Measurements from ENCODE around the gene NELL1. TPM values are rescaled to one million over a fixed set of nuclear protein-coding genes. Genes with fewer than 3 reads are reported as not detected.

Gene NELL1
- total RNA-seq, 1 experiment from 2014 or later, result 0.22 TPM

DNA sequence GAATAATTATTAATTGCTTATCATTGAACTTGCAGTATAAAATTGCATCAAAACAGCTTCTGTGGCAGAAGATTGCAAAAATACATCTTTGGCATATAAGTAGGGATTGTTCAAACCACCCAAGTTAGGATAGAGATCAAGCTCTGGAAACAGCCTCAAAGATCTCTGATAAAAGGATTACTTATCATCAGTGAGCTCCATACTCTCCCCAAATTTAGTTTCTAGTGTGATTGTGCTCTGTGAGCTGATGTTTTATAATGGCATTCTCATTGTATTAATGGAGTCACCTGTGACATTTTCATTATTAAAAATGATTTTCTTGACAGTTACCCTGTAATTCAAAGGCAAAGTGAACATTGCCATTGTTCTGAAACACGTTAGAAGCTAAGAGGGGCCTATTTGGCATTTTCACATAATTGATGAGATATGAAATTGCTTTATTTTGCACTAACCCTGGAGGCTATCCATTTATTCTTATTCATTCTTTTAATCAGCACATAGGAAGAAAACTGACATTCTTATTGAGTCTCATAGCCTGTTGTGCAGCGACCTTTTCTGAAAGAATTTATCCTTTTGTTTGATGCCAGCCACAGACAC, 897.2 kb downstream of the NELL1 start:
- H3K27me3 Mint-ChIP-seq (ENCODE audit: low read depth), result no peaks in the 10 kb centered on the region
- Histone ChIP-seq H3K79me1 (ENCODE audit: insufficient read depth, low read depth, low read length, poor library complexity, severe bottlenecking) (no peaks in the 10 kb centered on the region), H3K23ac (ENCODE audit: insufficient read length, low read depth, low read length) (no peak overlapping the region), H2BK15ac (ENCODE audit: low read depth, low read length) (no peak overlapping the region), H3K4me1 (ENCODE audit: insufficient read depth, low read length) (no peaks in the 10 kb centered on the region), H2BK12ac (ENCODE audit: insufficient read length, low read depth, low read length) (no peak overlapping the region), H2BK5ac (ENCODE audit: insufficient read length, low read length) (no peak overlapping the region), H3K4me2 (ENCODE audit: insufficient read depth, insufficient read length, low read length) (no peak overlapping the region), H3K18ac (ENCODE audit: insufficient read length, low read depth, low read length) (no peak overlapping the region), H4K8ac (replicated peaks; ENCODE audit: insufficient read length, low read depth, low read length) (no peak overlapping the region), H3K79me2 (ENCODE audit: insufficient read depth, low read length) (no peaks in the 10 kb centered on the region), H3K14ac (ENCODE audit: insufficient read depth, low read length) (no peak overlapping the region), H3K27me3 (ENCODE audit: insufficient read depth, low read length) (no peaks in the 10 kb centered on the region), H3K4ac (ENCODE audit: low read depth, low read length) (no peak overlapping the region), H4K91ac (ENCODE audit: insufficient read length, low read depth, low read length) (no peak overlapping the region), H3T11ph (ENCODE audit: low read length) (no peak overlapping the region), H4K20me1 (ENCODE audit: control insufficient read depth, insufficient read depth, insufficient read length) (no peaks in the 10 kb centered on the region), H2AK5ac (ENCODE audit: insufficient read length, low read length) (no peak overlapping the region), H3K9me3 (ENCODE audit: control insufficient read depth, low read depth, low read length) (no peaks in the 10 kb centered on the region), H3K56ac (ENCODE audit: insufficient read length, low read depth, low read length) (no peak overlapping the region), H3K27ac (ENCODE audit: insufficient read length, low read depth, low read length) (no peak overlapping the region), H2BK120ac (ENCODE audit: low read depth, low read length, poor library complexity, severe bottlenecking) (no peak overlapping the region), H3K9ac (ENCODE audit: extremely low read depth, insufficient read length, low read length) (no peak overlapping the region), H2AFZ (ENCODE audit: low read length) (no peak overlapping the region), H3K23me2 (ENCODE audit: insufficient read length, low read depth, low read length, poor library complexity, severe bottlenecking) (no peaks in the 10 kb centered on the region), H2BK20ac (ENCODE audit: low read depth, low read length, poor library complexity, severe bottlenecking) (no peak overlapping the region), H4K5ac (ENCODE audit: insufficient read length, low read depth, low read length) (no peak overlapping the region)
- H3K4me1 Mint-ChIP-seq, result peaks cover 0 to under 1% of the 10 kb centered on the region in 2 experiments; a peak in 1 of 4 replicates
- no peaks in the 10 kb centered on the region for H3K9me3 Mint-ChIP-seq
- no peaks in the 10 kb centered on the region for H3K36me3 Mint-ChIP-seq (ENCODE audit: insufficient read depth in 1 of 3, low read depth in 3 of 3)
- H3K27ac Mint-ChIP-seq, result no peak overlapping the region
- DNase-seq, result no peak
- no peak overlapping the region for H3K4me3 Mint-ChIP-seq
- WGBS (ENCODE audit: extremely low coverage, insufficient read length, low lambda C conversion rate), result no CpG with 5 or more reads among the region's 2 CpGs
- TF ChIP-seq, protein P1, sequence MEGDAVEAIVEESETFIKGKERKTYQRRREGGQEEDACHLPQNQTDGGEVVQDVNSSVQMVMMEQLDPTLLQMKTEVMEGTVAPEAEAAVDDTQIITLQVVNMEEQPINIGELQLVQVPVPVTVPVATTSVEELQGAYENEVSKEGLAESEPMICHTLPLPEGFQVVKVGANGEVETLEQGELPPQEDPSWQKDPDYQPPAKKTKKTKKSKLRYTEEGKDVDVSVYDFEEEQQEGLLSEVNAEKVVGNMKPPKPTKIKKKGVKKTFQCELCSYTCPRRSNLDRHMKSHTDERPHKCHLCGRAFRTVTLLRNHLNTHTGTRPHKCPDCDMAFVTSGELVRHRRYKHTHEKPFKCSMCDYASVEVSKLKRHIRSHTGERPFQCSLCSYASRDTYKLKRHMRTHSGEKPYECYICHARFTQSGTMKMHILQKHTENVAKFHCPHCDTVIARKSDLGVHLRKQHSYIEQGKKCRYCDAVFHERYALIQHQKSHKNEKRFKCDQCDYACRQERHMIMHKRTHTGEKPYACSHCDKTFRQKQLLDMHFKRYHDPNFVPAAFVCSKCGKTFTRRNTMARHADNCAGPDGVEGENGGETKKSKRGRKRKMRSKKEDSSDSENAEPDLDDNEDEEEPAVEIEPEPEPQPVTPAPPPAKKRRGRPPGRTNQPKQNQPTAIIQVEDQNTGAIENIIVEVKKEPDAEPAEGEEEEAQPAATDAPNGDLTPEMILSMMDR (conservative IDR thresholded peaks at IDR 0.05), result no peak

Measured in H9 (cell line).